SKM-1 (cell line): ENCODE results near the gene CFAP73.
"Not testable (repeated sequence)": the region's sequence is repeated elsewhere in the genome, so short reads cannot be mapped to it uniquely, and the experiment has no call there.

Source experiments
- DNase-seq: peaks from one replicate; lab custom pipeline; 2025; ENCODE audit not compliant: unreplicated experiment; lab: John Stamatoyannopoulos, UW

CFAP73 gene

GRCh38 chr12:113186666-113187325 is 37.3 kb downstream of the CFAP73 start:
- no peak for DNase-seq

- no peak for DNase-seq
Measured at GRCh38 chr12:113189361-113189760, 39.8 kb downstream of the CFAP73 start.

GRCh38 chr12:113190761-113191160 is 41.2 kb downstream of the CFAP73 start:
- DNase-seq: no peak

- DNase-seq: no peak
Measured at GRCh38 chr12:113191227-113191626, 41.7 kb downstream of the CFAP73 start.

GRCh38 chr12:113194971-113195391 is 45.5 kb downstream of the CFAP73 start:
- no peak for DNase-seq

- DNase-seq: no peak
Measured at GRCh38 chr12:113195598-113195997, 46.1 kb downstream of the CFAP73 start.

GRCh38 chr12:113196582-113196981 is 47.1 kb downstream of the CFAP73 start:
- no peak for DNase-seq

GRCh38 chr12:113196990-113197389 is 47.5 kb downstream of the CFAP73 start:
- peak; percentile 15 for DNase-seq

- DNase-seq: no peak
Measured at GRCh38 chr12:113197518-113198077, 48.1 kb downstream of the CFAP73 start.

- no peak for DNase-seq
Measured at GRCh38 chr12:113198296-113198695, 48.8 kb downstream of the CFAP73 start.

GRCh38 chr12:113200021-113200797 is 50.7 kb downstream of the CFAP73 start:
- DNase-seq: no peak

- DNase-seq: no peak
Measured at GRCh38 chr12:113201187-113202177, 52.0 kb downstream of the CFAP73 start.

- DNase-seq: no peak
Measured at GRCh38 chr12:113202300-113203075, 53.0 kb downstream of the CFAP73 start.

- no peak for DNase-seq
Measured at GRCh38 chr12:113203852-113204760, 54.6 kb downstream of the CFAP73 start.

GRCh38 chr12:113204804-113205203 is 55.3 kb downstream of the CFAP73 start:
- DNase-seq: no peak

GRCh38 chr12:113206802-113207201 is 57.3 kb downstream of the CFAP73 start:
- DNase-seq: not testable (repeated sequence)

GRCh38 chr12:113207613-113208040 is 58.1 kb downstream of the CFAP73 start:
- no peak for DNase-seq

- DNase-seq: peak; percentile 67
Measured at GRCh38 chr12:113208041-113208934, 58.8 kb downstream of the CFAP73 start.
